Left hindlimb (tissue), 1 donor: ENCODE data around the gene PNMT.

Experiments
- DNase-seq: peaks from one replicate; pipeline ENCODE4 v3.0.0-alpha.2; 2018

Gene PNMT

GRCh38 chr17:39670746-39671145 lies 2.5 kb downstream of the PNMT start:
- peak; percentile 12 for DNase-seq

- DNase-seq: peak; percentile 44
Measured at GRCh38 chr17:39671651-39672521, 3.6 kb downstream of the PNMT start.

- peak; percentile 20 for DNase-seq
Measured at GRCh38 chr17:39672522-39673334, 4.5 kb downstream of the PNMT start.

- peak; percentile 16 for DNase-seq
Measured at GRCh38 chr17:39673335-39674081, 5.3 kb downstream of the PNMT start.

GRCh38 chr17:39674179-39674578 lies 5.9 kb downstream of the PNMT start:
- peak; percentile 20 for DNase-seq

GRCh38 chr17:39674702-39675389 lies 6.6 kb downstream of the PNMT start:
- peak; percentile 35 for DNase-seq

GRCh38 chr17:39675390-39676082 lies 7.3 kb downstream of the PNMT start:
- DNase-seq: peak; percentile 15

GRCh38 chr17:39676198-39676819 lies 8.1 kb downstream of the PNMT start:
- peak; percentile 43 for DNase-seq

- peak; percentile 9 for DNase-seq
Measured at GRCh38 chr17:39677072-39677471, 8.8 kb downstream of the PNMT start.

GRCh38 chr17:39677542-39678339 lies 9.5 kb downstream of the PNMT start:
- peak; percentile 59 for DNase-seq

GRCh38 chr17:39678340-39679116 lies 10.3 kb downstream of the PNMT start:
- DNase-seq: peak; percentile 9

- DNase-seq: peak; percentile 12
Measured at GRCh38 chr17:39679521-39680192, 11.4 kb downstream of the PNMT start.

GRCh38 chr17:39683295-39683939 lies 15.2 kb downstream of the PNMT start:
- no peak for DNase-seq

- DNase-seq: peak; percentile 13
Measured at GRCh38 chr17:39684369-39685192, 16.3 kb downstream of the PNMT start.

GRCh38 chr17:39687101-39687545 lies 18.9 kb downstream of the PNMT start:
- peak; percentile 20 for DNase-seq

- DNase-seq: peak; percentile 91
Measured at GRCh38 chr17:39687546-39688474, 19.6 kb downstream of the PNMT start, which contains the start of gene PGAP3. Gene PGAP3, minus strand, starts transcription at chr17:39688057. Its CDS starts 43 bp downstream, at chr17:39688014.
